HEK293 (cell line): ENCODE results near the gene PPP1R8.

Experiments
- SCRT2 ChIP-seq: fragments of 450-650 bp; formaldehyde crosslinking; IDR thresholded peaks from 2 replicates; pipeline ENCODE4 v1.5.1; 2016; ENCODE audit warnings: missing biosample characterization, missing genetic modification characterization
- SETDB1 ChIP-seq: IDR thresholded peaks from one replicate; pipeline ENCODE4 v1.6.1; 2017; ENCODE audit warnings: mild to moderate bottlenecking, low read length, moderate library complexity, mixed read lengths; ENCODE audit not compliant: insufficient read length
- ZBTB20 ChIP-seq: fragments of 450-650 bp; formaldehyde crosslinking; IDR thresholded peaks from 2 replicates; pipeline ENCODE4 v1.5.1; 2016; ENCODE audit warnings: missing biosample characterization, missing genetic modification characterization
- ZIC2 ChIP-seq: fragments of 450-650 bp; formaldehyde crosslinking; IDR thresholded peaks from 2 replicates; pipeline ENCODE4 v1.5.1; 2016; ENCODE audit warnings: missing biosample characterization, missing genetic modification characterization
- ZNF16 ChIP-seq: fragments of 450-650 bp; formaldehyde crosslinking; IDR thresholded peaks from 2 replicates; pipeline ENCODE4 v1.5.1; 2016; ENCODE audit warnings: low read depth, missing biosample characterization, missing genetic modification characterization
- ZNF391 ChIP-seq: fragments of 450-650 bp; formaldehyde crosslinking; IDR thresholded peaks from 2 replicates; pipeline ENCODE4 v1.5.1; 2016; ENCODE audit warnings: low read depth, missing biosample characterization, missing genetic modification characterization, borderline replicate concordance
- ZNF785 ChIP-seq: fragments of 450-650 bp; formaldehyde crosslinking; IDR thresholded peaks from 2 replicates; pipeline ENCODE4 v1.5.1; 2016; ENCODE audit warnings: missing biosample characterization, missing genetic modification characterization
- TF ChIP-seq, protein P1 (sequence below): fragments of 450-650 bp; formaldehyde crosslinking; IDR thresholded peaks from 2 replicates; pipeline ENCODE4 v1.5.1; 2016; ENCODE audit warnings: missing biosample characterization, missing genetic modification characterization
- TF ChIP-seq, protein P2 (sequence below): fragments of 450-650 bp; formaldehyde crosslinking; IDR thresholded peaks from 2 replicates; pipeline ENCODE4 v1.5.1; 2017; ENCODE audit warnings: missing biosample characterization, missing genetic modification characterization
- TF ChIP-seq, protein P3 (sequence below): sonication (generic); formaldehyde crosslinking; IDR thresholded peaks from 2 replicates; pipeline ENCODE4 v1.8.1; 2022; ENCODE audit warnings: mild to moderate bottlenecking, moderate library complexity, missing genetic modification reagents

DNA sequence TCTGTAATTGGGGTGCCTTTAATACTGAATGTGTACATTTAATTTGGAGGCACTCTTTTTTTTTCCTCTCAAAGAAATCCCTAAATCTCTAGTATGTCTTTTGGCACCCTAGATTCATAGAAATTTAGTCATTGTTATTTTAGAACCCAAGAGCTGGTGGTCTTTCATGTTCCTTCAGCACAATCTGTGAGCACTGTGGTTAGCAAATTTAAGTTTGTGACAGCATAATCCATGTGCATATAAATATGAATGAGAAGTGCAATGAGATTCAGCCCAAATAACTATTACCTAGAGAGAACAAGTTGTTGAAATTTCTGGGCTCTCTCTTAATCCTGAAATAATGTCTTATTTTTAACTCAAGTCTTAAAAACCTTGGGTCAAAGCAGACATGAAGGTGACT lies 4.5 kb downstream of the PPP1R8 start:
- TF ChIP-seq SCRT2: no peak
- TF ChIP-seq ZNF391 (tag by site-specific recombination): no peak
- TF ChIP-seq, protein P1, sequence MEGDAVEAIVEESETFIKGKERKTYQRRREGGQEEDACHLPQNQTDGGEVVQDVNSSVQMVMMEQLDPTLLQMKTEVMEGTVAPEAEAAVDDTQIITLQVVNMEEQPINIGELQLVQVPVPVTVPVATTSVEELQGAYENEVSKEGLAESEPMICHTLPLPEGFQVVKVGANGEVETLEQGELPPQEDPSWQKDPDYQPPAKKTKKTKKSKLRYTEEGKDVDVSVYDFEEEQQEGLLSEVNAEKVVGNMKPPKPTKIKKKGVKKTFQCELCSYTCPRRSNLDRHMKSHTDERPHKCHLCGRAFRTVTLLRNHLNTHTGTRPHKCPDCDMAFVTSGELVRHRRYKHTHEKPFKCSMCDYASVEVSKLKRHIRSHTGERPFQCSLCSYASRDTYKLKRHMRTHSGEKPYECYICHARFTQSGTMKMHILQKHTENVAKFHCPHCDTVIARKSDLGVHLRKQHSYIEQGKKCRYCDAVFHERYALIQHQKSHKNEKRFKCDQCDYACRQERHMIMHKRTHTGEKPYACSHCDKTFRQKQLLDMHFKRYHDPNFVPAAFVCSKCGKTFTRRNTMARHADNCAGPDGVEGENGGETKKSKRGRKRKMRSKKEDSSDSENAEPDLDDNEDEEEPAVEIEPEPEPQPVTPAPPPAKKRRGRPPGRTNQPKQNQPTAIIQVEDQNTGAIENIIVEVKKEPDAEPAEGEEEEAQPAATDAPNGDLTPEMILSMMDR (tag by site-specific recombination): no peak
- TF ChIP-seq ZNF785 (tag by site-specific recombination): no peak
- no peak for TF ChIP-seq ZNF16 (tag by site-specific recombination)
- no peak for TF ChIP-seq ZBTB20
- no peak for TF ChIP-seq SETDB1
- TF ChIP-seq, protein P2, sequence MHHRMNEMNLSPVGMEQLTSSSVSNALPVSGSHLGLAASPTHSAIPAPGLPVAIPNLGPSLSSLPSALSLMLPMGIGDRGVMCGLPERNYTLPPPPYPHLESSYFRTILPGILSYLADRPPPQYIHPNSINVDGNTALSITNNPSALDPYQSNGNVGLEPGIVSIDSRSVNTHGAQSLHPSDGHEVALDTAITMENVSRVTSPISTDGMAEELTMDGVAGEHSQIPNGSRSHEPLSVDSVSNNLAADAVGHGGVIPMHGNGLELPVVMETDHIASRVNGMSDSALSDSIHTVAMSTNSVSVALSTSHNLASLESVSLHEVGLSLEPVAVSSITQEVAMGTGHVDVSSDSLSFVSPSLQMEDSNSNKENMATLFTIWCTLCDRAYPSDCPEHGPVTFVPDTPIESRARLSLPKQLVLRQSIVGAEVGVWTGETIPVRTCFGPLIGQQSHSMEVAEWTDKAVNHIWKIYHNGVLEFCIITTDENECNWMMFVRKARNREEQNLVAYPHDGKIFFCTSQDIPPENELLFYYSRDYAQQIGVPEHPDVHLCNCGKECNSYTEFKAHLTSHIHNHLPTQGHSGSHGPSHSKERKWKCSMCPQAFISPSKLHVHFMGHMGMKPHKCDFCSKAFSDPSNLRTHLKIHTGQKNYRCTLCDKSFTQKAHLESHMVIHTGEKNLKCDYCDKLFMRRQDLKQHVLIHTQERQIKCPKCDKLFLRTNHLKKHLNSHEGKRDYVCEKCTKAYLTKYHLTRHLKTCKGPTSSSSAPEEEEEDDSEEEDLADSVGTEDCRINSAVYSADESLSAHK (tag by site-specific recombination): no peak
- TF ChIP-seq ZIC2 (tag by site-specific recombination): no peak
- TF ChIP-seq, protein P3, sequence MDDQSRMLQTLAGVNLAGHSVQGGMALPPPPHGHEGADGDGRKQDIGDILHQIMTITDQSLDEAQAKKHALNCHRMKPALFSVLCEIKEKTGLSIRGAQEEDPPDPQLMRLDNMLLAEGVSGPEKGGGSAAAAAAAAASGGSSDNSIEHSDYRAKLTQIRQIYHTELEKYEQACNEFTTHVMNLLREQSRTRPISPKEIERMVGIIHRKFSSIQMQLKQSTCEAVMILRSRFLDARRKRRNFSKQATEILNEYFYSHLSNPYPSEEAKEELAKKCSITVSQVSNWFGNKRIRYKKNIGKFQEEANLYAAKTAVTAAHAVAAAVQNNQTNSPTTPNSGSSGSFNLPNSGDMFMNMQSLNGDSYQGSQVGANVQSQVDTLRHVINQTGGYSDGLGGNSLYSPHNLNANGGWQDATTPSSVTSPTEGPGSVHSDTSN (CRISPR knock-in tag): no peak
